Thymus (tissue), 11 donors: ENCODE measurements around the gene FAM185A. TPM values are rescaled to one million over a fixed set of nuclear protein-coding genes. Genes with fewer than 3 reads are reported as not detected.
"Not testable (repeated sequence)": the region's sequence is repeated elsewhere in the genome, so short reads cannot be mapped to it uniquely, and the experiment has no call there.

ENCODE experiments used
- DNase-seq, 9 donors: peaks; one replicate each; pipeline ENCODE4 v3.0.0-alpha.2; 2013; ENCODE audit warnings: low spot score in 9 of 9, low read depth in 6 of 9, missing footprints in 1 of 9
- H3K27ac ChIP-seq, 2 donors: one replicate each; pipeline ENCODE4 v1.5.1; 2013; ENCODE audit warnings: control low read depth in 1 of 2, low read depth in 1 of 2, low read length in 1 of 2, mild to moderate bottlenecking in 1 of 2, moderate library complexity in 1 of 2
- H3K27me3 ChIP-seq, 2 donors: one replicate each; pipeline ENCODE4 v1.5.1; 2013; ENCODE audit warnings: low read length in 1 of 2; ENCODE audit not compliant: control insufficient read depth in 2 of 2, insufficient read depth in 1 of 2
- H3K36me3 ChIP-seq, 2 donors: one replicate each; pipeline ENCODE4 v1.5.1; 2013; ENCODE audit warnings: low read length in 1 of 2, mild to moderate bottlenecking in 1 of 2, moderate library complexity in 1 of 2; ENCODE audit not compliant: control insufficient read depth in 2 of 2, insufficient read depth in 2 of 2
- H3K4me1 ChIP-seq, 2 donors: one replicate each; pipeline ENCODE4 v1.5.1; 2013; ENCODE audit warnings: low read length in 2 of 2; ENCODE audit not compliant: control insufficient read depth in 2 of 2, insufficient read depth in 2 of 2
- H3K4me3 ChIP-seq, 2 donors: one replicate each; pipeline ENCODE4 v1.5.1; 2013; ENCODE audit warnings: low read length in 2 of 2, control low read depth in 1 of 2, mild to moderate bottlenecking in 1 of 2
- H3K9me3 ChIP-seq, 2 donors: one replicate each; pipeline ENCODE4 v1.5.1; 2013; ENCODE audit warnings: low read length in 1 of 2, mild to moderate bottlenecking in 1 of 2; ENCODE audit not compliant: control insufficient read depth in 2 of 2, insufficient read depth in 1 of 2
- WGBS: extraction: QIAGEN DNeasy Blood & Tissue Kit; methylation state at CpG from one replicate; pipeline ENCODE4 v1.1.7; 2013; 5-methylcytosine and 5-hydroxymethylcytosine counted together
- polyA plus RNA-seq: library from polyadenylated mRNA; stranded (reverse); fragments of 200-250 nt; gene quantifications from one replicate; pipeline ENCODE4 v1.2.3, GENCODE V29; 2013
- total RNA-seq: library from RNA; stranded (reverse); fragments of 120-200 nt; gene quantifications from one replicate; pipeline ENCODE4 v1.2.4, GENCODE V29; 2013
- donor health status: healthy.

FAM185A gene
- total and polyA plus RNA-seq, 2 donors: 5.6 to 8.2 TPM

DNA sequence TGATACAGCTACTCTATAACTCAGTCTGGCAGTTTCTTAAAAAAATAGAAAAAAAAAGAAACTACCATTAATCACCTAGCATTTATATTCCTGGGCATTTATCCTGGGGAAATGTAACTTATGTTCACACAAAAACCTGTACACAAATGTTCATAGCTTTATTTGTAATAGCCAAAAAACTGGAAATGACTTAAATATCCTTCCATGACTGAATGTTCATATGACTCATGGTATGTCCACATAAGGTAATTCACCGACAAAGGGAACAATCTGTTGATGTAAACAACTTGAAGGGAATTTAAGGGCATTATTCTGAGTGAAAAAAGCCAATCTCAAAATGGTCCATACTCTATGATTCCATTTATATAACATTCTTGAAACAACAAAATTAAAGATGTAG lies 45.8 kb downstream of the FAM185A start:
- not testable (repeated sequence) for DNase-seq, H3K27me3 ChIP-seq, H3K36me3 ChIP-seq, H3K9me3 ChIP-seq, H3K4me3 ChIP-seq, H3K4me1 ChIP-seq, H3K27ac ChIP-seq
- WGBS: 97% methylated on average over 1 of the region's 1 CpG

DNA sequence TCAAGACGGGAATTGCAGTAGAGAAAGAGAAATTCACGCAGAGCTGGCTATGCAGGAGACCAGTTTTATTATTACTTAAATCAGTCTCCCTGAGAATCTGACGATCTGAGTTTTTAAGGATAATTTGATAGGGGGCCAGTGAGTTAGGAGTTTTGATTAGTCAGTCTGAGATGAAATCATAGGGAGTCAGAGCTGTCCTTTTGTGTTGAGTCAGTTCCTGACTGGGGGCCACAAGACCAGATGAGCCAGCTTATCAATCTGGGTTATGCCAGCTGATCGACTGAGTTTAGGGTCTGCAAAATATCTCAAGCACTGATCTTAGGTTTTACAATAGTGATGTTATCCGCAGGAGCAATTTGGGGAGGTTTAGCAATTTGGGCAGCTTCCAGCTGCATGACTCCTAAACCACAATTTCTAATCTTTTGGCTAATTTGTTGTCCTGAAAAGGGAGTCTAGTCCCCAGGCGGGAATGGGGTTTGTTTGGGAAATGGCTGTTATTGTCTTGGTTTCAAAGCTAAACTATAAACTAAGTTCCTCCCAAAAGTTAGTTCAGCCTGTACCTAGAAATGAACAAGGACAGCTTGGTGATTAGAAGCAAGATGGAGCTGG lies 47.3 kb downstream of the FAM185A start:
- not testable (repeated sequence) for H3K4me1 ChIP-seq, H3K27me3 ChIP-seq, H3K9me3 ChIP-seq, H3K27ac ChIP-seq, DNase-seq, H3K4me3 ChIP-seq, H3K36me3 ChIP-seq
- 98% methylated on average over 5 of the region's 6 CpGs for WGBS

DNA sequence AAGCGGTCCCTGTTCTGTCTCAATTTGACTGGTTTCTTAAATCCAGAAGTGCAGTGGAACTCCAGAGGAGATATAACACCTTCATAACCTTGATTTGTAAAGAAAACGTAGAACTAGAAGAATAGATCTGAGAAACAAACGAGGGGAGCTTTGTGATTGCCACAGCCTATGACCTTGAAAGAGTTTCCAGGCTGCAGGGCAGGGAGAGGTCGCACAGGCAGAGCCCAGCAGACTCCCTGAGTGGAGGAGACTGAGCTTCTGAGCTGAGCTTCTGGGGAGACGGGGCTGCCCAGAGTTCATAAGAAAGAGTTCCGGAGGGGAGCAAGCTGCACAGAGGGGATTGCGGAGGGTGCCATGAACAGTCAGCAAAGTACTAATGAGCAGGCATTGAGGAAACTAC lies 57.8 kb downstream of the FAM185A start:
- Histone ChIP-seq H3K4me1 (no peaks in the 10 kb centered on the region), H3K27ac (no peak overlapping the region), H3K36me3 (no peaks in the 10 kb centered on the region), H3K4me3 (no peak overlapping the region), H3K9me3 (no peaks in the 10 kb centered on the region), H3K27me3 (no peaks in the 10 kb centered on the region)
- WGBS: 98% methylated on average over 7 of the region's 7 CpGs
- no peak for DNase-seq

DNA sequence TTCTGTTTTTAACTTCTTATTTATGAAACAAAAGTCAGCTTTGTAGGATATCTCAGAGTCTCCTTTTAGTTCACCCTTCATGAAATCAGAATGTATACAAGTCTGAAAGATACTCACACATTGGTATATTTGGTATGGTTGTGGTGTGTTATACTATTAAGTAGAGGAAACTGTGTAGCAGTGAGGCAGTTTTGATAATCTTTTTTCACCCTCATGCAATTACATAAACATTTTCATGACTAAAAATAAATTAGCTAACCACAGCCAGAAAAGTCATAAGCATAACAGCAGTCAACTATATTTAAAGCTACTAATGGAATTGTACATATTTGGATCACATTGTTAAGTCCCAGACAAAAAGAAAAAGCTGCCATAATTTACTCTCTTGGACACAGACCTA lies 62.1 kb downstream of the FAM185A start:
- H3K4me3 ChIP-seq: no peak overlapping the region
- no peaks in the 10 kb centered on the region for H3K9me3 ChIP-seq
- H3K27ac ChIP-seq: no peak overlapping the region
- H3K36me3 ChIP-seq: no peaks in the 10 kb centered on the region
- no peaks in the 10 kb centered on the region for H3K27me3 ChIP-seq
- no peaks in the 10 kb centered on the region for H3K4me1 ChIP-seq
- DNase-seq: no peak

DNA sequence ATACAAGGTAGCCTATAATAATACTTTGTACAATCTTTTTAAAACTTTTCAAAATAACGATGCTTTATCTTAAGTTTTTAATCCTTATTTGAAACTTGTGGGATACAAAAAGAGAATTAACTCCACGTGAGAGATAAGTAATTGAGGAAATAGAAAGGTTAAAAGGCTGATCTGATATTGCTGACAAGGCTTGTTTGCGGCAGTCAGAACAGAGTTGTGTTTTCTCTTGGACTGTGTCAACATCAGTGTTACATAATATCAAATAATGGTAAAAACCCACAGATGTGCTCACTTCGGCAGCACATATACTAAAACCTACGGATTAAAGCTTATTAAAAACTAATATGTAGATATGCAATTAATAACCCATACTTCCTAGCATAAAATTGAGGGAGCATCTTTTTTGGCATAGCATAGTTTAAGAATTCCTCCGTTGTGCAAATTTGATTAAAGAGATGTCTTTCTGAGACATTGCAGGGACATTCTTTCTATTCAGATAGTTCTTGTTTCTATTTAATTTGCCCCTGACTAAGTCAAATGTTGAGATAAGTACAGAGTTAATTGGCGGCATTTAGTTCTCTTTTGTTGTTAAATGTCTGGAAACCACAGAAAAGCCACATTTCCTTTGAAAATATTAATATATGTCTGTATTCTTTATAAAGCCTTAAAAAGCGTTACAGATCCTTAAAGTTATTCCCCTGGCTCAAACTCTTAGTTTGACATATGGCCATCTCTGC lies 63.3 kb downstream of the FAM185A start:
- Histone ChIP-seq H3K27ac (no peak overlapping the region), H3K4me3 (no peak overlapping the region), H3K27me3 (no peaks in the 10 kb centered on the region), H3K4me1 (no peaks in the 10 kb centered on the region), H3K36me3 (no peaks in the 10 kb centered on the region), H3K9me3 (no peaks in the 10 kb centered on the region)
- no peak for DNase-seq
- WGBS: 51% methylated on average over 8 of the region's 8 CpGs

DNA sequence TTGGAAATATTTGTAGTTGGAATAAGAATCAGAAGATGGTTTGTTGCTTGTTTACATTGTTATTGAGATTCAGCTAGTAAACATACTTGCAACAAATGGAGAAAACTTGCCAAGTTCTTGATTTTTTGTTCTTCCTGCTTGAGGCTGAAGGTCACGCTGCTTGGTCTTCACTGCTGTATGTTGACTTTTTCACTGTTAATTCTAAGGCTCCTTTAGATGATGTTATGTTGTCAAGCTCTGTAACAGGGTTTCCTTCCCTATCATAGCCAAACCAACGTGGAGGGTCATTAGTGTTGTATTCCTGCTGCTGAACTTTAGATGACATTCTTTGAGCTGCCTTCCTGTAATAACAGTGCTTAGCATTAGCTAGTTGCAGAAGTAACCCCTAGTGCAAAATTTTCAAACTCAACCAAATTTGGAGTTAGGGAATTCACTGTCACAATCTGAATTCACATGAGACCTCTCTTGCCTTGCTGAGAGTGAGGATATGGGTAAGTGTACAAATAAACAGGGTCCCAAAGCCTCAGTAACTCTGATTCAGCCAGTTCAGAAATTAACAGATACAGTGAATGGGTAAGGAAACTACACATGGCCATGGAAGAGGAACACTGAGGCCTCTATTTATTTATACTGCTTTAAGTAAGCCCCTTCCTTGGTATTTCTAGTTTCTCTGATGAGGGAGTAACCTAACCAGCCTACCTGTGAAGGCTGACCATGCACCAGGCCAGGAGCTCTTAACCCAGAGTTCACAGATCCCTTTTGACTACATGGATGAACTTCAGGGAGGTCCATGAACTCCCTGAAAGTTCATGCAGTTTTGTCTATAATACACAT lies 64.6 kb downstream of the FAM185A start:
- H3K4me1 ChIP-seq: no peaks in the 10 kb centered on the region
- H3K27me3 ChIP-seq: no peaks in the 10 kb centered on the region
- no peak for DNase-seq
- H3K36me3 ChIP-seq: no peaks in the 10 kb centered on the region
- no peak overlapping the region for H3K27ac ChIP-seq
- no peaks in the 10 kb centered on the region for H3K9me3 ChIP-seq
- H3K4me3 ChIP-seq: no peak overlapping the region
- 92% methylated on average over 2 of the region's 2 CpGs for WGBS

DNA sequence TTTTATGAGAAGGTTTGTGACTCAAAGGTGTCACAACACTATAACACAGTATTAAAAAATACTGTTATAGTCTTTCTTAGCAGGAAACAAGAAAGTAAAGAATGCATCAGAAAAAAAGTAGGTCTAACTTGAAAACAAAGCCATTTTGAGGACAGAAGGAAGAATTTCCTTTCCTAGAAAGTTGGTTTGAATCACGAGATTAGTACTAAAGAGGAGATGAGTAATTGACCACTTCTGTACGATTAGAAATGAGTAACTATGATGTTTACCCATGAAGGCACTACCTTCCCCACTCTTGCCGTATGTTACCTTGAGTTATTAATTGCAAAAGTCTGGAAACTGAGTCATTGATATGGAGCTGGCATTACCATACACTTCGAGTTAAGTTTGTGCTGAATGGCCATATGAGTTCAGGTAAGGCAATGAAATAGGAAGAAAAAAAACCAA lies 65.2 kb downstream of the FAM185A start:
- no peak for DNase-seq

DNA sequence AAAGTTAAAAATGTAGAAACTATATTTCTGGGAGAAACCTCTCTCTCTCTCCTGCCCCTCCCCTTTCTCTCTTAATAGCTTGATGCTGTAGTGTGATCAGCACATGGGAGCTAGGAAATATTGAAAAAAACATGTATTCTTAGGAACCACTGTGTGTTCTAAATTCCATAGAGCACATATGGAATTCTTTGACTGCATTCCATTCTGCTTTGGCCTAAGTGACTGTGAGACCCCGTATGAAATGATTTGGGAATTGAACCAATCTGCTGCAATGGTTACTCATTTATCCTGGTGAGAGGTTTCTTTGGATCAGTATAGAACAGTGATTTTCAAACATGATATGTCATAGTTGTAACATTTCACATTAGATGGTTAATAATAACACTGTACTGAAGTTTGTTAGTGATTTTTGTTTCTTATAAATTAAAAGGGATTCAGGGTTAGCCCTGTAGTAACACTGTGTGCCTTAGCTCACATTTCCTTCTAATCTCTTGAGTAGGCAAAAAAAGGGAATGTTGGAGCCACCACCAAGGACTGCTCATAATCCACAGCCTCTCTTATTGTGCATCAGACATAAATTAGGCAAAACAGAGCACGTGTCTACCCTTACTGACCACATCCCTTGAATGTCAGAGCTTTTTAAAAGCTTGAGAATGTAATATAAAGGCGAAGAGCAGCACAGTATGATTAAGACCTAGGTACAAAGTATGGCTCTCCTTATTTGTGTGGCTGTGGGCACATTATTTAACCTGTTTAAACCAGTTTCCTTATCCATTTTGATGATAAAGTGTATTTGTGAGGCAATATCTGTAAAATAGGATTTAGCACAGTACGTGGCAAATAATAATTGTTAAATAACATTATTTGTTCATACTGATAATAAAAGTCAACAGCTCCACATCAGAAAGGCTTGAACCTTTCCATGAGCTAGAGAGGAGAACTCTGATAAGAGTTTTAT lies 69.1 kb downstream of the FAM185A start:
- H3K27me3 ChIP-seq: no peaks in the 10 kb centered on the region
- WGBS: 96% methylated on average over 4 of the region's 4 CpGs
- H3K9me3 ChIP-seq: no peaks in the 10 kb centered on the region
- DNase-seq: no peak
- no peaks in the 10 kb centered on the region for H3K4me1 ChIP-seq
- H3K36me3 ChIP-seq: peaks cover 0 to 2% of the 10 kb centered on the region in 2 donors
- no peak overlapping the region for H3K27ac ChIP-seq
- no peak overlapping the region for H3K4me3 ChIP-seq

More for the DNA sequence above, 65.2 kb downstream of the FAM185A start:
- Histone ChIP-seq H3K4me3 (no peak overlapping the region), H3K27ac (no peak overlapping the region), H3K27me3 (no peaks in the 10 kb centered on the region), H3K4me1 (no peaks in the 10 kb centered on the region), H3K36me3 (no peaks in the 10 kb centered on the region), H3K9me3 (no peaks in the 10 kb centered on the region)
- 96% methylated on average over 4 of the region's 4 CpGs for WGBS
